HL-60/S4 treated with retinoic acid at 250 ng/mL for 4 days and 3 days (cell line): ENCODE measurements around the gene HOXA9.

Experiments
- in situ Hi-C: fragments of 300-500 bp; cut with MboI; formaldehyde crosslinking; loops from 2 replicates; pipeline ENCODE4 v1.7.0; 2022; ENCODE audit warnings: low sequenced_read_pairs

HOXA9 gene

DNA sequence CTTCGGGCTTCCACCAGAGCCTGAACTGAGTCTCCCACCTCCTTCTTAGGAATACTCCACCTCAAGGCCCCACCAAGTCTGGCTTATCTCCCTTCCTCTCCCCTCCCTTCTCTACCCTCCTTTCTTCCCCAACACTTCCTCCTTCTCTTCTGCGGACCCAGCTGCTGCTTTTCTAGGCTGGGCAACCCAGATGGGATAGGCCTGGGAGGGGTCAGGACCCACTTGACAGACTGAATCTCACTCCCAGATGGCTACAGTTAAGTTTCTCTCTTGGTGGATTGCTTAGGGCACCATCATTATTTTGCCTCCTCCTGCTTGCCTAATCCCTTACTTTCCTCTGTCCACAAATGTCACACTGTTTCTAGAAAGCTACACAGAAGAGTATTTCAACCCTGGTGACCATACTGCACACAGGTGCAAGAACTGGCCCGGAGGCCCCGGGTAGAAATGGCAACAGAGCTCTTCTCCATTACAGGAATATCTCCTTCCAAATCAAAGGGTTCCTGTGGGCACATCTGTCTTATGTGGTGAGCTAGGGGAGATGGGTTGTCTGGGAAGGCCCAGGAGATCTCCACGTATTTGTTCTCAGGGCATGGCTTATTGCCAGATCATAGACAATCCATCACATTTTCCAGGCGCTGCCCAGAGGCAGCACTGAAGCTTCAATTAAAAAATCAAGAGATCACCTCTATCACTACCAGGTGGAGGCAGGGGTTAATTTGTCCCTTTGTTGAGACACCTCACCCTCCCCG lies 24.8 kb upstream of the HOXA9 start:
- in situ Hi-C loops, result loop anchor here (25.0 kb wide), 1 partner anchor 1303 kb away; no protein-coding TSS in a partner anchor

- in situ Hi-C loops, result loop anchor here (25.0 kb wide), 1 partner anchor 1302 kb away; no protein-coding TSS in a partner anchor
Observed at GRCh38 chr7:27189295-27189996, 24.1 kb upstream of the HOXA9 start.

DNA sequence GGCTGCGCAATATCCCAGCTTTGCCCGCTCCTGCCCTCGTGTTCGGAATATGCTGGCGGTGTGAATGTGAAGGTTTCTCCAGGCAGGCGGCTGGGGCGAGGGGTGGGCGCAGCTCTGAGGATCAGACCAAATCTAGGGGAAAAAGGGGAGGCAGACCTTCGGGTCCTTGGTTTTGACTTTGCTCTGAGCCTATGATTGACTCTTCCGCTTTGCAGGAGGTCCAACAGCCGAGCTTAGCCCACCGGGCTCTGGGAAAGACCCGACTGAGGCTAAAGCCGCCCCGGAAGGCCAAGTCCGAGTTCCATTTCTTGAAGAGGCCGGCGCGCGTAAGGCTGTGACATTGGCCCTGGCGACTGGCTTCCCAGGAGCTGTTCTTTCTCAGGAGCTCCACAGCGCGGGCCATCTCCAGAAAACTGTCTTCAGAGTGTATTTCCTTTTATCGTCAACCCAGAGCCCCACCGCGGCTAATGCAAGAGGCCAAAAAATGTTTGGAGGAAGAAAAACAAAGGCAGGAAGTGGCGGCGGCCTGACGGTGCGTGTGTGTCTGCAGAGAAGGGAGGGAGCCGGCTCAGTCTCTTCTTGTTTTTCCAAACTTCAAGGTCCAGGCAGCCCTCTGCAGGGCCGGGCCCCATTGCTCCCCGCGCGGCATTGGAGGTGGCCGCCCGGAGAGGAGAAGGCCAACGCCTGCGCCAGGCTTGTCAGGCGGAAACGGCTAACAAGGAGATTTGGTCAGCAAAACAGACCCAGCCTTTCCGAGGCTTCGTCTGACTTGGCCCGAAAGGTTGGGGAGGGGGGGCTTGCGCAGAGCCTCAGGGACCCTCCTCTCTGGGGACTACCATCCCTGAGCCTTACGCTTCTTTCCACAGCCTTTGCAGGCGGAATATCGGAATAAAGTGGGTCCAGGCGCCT lies 23.3 kb upstream of the HOXA9 start:
- in situ Hi-C loops, result loop anchor here (25.0 kb wide), 1 partner anchor 1301 kb away; no protein-coding TSS in a partner anchor

DNA sequence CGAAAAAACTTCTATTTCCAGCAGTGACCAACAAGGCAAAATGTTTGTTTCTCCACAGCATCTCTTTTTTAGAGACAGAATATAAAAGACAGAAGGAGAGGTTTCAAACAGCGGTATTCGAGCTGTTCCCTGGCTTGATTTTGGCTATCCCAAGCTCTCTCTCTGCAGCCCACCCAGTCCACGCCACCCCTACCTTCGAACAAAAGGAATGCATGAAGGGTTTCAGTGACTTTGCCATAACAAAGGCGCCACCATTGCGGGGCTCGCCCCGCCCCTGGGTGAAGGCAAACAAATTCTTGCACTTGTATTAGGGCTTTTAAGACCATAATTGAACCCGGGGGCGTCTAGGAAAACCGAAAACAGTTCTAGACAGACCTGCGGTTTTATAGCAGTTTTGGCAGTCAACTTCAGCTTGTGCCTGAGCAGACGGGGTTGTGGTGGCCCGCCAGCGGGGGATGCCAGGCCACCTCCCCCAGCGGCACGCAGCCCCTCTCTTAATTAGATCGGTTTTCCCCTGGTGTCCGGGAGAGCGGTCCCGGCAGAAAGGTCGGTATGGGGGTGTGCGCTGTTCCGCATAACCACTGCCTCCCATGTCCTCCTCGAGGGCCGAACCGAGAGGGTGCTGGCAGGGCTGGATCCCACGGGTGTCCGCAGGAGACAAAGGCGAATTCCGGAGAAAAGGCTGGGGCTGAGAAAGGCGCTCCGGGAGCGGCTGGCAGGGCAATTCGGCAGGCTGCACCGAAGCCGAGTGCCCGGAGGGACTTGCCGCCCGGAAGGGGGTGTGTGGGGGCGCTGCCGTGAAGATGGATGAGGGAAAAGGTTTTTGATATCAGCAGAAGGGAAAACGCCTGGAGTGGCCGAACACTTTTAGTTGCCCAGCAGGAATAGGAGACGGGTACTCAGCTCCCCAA lies 22.4 kb upstream of the HOXA9 start:
- in situ Hi-C loops, result loop anchor here (25.0 kb wide), 1 partner anchor 1300 kb away; no protein-coding TSS in a partner anchor

DNA sequence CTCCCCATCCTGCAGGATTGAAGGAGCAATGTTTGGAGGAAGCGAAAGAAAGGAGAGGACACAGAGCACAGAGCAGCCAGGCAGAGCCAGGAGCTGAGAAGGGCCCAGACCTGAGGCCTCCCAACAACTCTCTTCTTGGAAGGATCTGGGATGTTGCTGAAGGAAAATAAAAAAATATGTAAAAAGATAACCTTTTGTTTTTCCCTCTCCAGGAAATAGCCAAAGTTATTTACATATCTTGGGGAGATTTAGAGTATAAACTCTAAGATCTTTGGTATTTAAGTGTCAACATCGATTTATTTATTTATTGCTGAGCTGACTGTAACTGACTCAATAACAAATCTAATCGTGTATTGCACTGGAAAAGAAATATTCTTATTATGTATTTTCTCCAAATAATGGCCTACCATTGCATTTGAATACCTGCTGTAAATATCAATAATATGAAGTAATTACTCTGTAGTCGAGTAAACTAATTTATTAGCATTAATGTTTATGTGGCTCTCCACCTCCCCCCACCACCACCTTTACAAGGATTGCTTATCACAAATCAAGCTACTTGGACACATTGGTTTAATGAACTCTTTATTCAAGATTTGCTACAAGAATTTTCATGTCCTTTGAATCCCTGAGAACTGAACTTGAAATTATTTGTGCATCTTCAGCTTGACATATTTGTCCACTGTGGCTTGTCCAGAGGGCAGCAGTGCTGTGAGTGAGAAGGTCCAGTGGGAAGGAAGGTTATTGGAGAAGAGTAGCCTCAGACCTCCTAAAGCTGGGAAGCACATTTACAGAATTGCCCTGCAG lies 21.5 kb upstream of the HOXA9 start:
- in situ Hi-C loops, result loop anchor here (25.0 kb wide), 1 partner anchor 1300 kb away; no protein-coding TSS in a partner anchor

DNA sequence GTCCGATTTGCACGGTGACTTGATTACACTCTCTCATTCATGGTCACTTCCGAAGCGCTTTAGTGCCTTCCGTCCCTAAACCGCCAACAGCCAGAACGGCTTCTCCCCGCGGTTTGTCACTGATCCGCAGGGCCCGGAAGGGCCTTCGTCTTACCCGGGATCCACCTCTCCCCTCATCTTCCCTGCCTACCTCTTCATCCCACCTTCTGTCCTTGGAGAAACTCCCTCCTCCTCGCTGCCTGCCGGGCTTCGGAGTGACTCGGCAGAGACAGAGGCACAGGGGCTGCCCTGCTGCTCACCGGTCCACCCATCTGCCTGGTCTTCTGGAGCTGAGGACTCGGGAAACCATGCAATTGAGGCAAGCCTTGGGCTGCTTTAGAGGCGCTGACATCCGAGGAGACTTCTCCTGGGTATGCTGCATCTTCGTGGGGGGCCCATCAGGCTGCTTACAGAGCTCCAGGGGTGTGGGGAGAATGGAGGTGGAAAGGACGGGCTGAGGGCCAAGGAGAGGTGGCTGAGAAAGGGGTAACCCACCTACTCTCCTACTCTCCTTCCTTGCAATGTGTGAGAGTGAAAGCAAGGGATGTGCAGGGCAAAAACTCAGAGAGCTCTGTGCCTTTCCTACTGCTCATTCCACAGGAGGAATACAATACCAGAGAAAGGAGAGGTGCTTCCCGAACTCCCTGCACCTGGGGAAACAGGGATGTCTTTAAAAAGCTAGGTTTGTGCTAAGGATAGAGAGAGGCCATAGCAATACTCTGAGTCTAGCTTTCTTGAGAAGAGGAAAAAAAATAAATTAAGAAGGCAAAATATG lies 20.7 kb upstream of the HOXA9 start:
- in situ Hi-C loops, result loop anchor here (25.0 kb wide), 1 partner anchor 1299 kb away; no protein-coding TSS in a partner anchor

DNA sequence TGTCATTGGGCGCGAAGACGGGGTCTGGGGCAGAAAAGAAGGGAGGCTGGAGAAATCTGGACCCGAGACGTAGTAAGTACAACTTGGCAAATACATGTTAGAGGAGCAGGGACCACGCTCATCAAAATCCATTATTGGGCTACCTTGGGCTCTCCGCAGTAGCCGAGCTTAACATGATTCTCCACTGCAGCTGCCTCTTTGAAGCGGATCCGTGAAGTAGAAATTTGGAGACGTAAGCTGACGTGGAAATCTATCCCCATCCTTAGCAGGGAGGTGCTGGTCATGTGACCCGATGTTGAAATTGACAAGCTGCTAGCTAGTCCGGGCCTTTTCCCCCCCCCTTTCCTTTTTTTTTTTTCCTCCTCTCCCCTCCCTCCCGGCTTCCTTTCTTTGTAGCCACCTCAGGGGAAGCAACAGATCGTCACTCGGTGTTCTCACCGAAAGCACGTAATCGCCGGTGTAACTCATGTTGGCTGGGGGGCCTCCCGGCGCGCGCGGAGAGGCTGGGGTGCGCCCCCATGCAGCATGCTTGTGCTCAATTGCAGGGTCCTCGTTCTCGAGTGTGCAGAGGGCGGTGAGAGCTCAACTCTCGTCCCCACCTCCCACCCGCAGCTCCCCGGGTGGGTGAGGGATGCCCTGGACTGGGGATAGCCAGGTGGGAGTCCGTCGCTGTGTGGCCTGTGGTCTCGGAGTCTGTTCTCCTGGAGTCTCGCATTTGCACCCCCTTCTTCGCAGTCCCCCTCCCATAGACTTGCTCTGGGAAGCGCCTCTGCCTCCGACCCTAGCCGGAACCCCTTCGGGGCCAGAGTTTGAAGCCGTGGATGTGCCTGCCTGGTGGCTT lies 19.9 kb upstream of the HOXA9 start, which contains the start of gene HOXA11:
HOXA11 (minus strand) TSS at position 220 of the 841 bp plus-strand sequence; CDS start at position 132, 88 bp downstream.
- in situ Hi-C loops, result loop anchor here (25.0 kb wide), 1 partner anchor 1298 kb away; no protein-coding TSS in a partner anchor

GRCh38 chr7:27184337-27185012 lies 19.1 kb upstream of the HOXA9 start:
- in situ Hi-C loops, result loop anchor here (25.0 kb wide), 1 partner anchor 1297 kb away; no protein-coding TSS in a partner anchor

DNA sequence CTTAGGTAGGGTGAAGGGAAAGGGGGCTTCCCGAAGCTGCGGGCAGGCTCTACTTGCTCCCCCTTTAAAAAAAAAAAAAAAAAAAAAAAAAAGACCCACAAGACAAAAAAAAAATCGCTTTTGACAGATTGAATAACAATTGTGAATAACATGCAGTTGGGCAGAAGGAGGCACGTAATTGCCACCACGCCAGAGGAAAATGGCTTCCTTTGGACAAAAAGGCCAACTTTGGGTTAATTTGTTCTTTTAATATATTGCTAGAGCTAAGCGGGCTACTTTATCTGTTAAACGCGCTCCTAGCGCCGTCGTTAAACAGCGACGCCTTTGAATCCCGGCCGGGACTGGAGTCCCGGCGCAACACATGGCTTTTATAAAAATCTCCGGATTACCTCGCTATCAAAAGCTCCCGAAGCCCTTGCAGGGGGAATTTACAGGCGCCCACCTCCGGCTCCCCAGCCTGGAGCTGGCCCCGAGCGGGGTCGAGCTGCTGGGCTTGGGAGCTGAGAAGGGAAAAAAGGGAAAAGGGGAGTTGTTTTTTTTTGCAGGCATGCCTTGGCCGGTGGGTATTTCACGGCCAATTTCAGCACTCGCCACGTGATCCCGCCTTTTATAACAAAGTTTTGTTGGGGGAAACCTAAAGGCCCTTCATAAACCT lies 18.5 kb upstream of the HOXA9 start:
- in situ Hi-C loops, result loop anchor here (25.0 kb wide), 1 partner anchor 1297 kb away; no protein-coding TSS in a partner anchor

- in situ Hi-C loops, result loop anchor here (25.0 kb wide), 1 partner anchor 1296 kb away; no protein-coding TSS in a partner anchor
Observed at GRCh38 chr7:27182861-27183681, 17.7 kb upstream of the HOXA9 start.

DNA sequence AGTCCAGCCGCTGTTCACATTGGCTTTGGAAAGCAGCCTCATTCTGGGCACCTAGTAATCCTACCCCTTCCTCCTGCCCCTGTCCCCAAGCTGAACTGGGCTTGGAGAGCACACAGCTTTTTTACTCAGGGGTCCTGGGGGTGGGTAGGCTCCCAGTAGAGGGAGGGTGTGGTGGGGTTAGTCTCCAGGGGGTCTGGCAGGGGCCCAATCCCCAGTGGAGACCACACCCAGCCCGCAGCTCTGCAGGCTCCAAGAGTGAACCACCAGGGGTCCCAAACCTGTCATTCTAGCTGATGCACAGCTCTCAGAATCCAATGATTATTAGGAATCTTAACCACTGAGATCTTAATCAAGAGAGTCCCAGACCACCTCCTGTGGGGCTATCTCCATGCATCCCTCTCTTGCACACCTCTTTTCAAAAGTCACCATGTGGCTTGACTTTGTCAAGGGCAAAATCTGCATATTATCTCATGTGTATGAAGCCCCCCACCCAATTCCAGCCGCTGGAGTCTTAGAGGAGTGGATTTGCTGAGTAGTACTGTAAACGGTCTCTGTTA lies 17.0 kb upstream of the HOXA9 start:
- in situ Hi-C loops, result loop anchor here (25.0 kb wide), 1 partner anchor 1295 kb away; no protein-coding TSS in a partner anchor

DNA sequence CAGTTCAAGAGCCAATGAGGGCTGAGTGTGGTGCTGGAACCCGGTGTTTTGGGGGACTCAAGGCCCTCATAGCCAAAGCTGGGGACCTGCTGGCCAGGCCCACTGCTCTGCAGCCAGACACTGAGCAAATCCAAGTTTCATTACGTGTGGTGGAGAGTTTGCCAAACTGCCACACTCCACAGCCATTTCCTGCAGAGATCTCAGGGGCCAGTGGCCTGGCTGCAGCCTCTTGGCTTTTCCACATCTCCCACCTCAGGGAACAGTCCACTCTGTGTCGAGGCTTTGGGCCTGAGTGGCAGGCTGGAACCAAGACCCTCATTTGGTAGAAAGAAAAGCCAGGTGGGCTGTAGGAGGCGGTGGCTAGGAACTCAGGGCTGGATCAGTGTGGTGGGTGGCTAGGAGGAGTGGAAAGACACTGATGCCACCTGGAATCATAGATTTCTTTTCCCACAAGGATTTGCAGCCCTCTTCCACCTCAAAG lies 16.5 kb upstream of the HOXA9 start:
- in situ Hi-C loops, result loop anchor here (25.0 kb wide), 1 partner anchor 1295 kb away; no protein-coding TSS in a partner anchor

DNA sequence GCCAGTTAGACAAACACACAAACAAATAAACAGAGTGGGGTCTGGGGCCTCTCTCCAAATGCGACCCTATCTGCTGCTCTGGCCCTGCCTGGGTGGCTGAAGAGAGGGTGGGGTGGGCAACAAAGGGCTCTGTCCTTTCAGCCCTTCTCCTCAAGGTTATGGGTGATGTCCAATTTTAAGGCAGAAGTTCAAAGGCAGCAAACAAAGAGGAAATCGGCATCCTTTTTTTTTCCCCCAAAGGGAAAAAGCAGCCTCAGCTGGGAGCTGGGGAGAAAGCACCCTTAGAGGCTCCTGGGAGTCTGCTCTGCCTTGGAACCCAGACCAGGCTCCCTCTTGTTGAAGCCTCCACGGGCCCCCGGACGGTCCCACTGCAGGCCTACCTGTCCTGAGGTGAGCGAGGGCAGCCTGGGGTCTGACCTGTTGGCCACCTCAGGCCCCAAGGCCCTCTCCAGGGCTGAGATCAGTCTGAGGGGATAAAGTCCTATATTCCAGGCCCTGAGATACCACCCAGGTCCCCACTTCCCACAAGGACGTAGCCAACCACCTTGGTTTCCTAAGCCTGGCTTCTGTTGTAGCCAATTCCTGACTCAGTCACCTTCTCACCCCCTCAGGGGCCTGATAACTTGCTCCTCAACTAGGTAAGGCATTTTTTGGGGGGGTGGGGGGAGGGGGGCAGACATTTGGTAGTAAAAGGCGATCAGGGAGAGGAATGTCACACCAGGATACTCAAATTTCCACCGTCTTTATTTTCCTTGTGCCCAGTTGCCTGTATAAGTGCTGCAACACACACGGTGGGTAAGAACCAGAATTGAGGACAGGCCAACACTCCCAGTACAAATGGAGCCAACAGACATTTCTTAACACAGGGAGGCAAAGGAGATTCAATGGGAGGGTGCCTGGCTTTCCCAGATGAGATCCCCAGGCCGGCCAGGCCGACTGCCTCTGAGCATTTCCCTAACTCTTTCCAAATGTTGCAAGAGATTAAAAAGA lies 15.4 kb upstream of the HOXA9 start:
- in situ Hi-C loops, result loop anchor here (25.0 kb wide), 1 partner anchor 1293 kb away; no protein-coding TSS in a partner anchor
